Suprapubic skin (tissue), 4 donors: ENCODE measurements around the gene DYTN. TPM values are rescaled to one million over a fixed set of nuclear protein-coding genes. Genes with fewer than 3 reads are reported as not detected.

Source experiments
- DNase-seq, 2 donors: peaks; one replicate each; pipeline ENCODE4 v3.0.0-alpha.2; 2019; ENCODE audit warnings: low spot score in 2 of 2
- H3K27ac ChIP-seq: fragments of 200-600 bp; sonication (generic); one replicate; pipeline ENCODE4 v1.5.1; 2019
- H3K27me3 ChIP-seq: fragments of 200-600 bp; sonication (generic); one replicate; pipeline ENCODE4 v1.5.1; 2019
- H3K36me3 ChIP-seq: fragments of 200-600 bp; sonication (generic); one replicate; pipeline ENCODE4 v1.5.1; 2019
- H3K4me1 ChIP-seq: fragments of 200-600 bp; sonication (generic); one replicate; pipeline ENCODE4 v1.5.1; 2019
- H3K4me3 ChIP-seq: fragments of 200-600 bp; sonication (generic); one replicate; pipeline ENCODE4 v1.5.1; 2019; ENCODE audit warnings: mild to moderate bottlenecking
- H3K9me3 ChIP-seq: fragments of 200-600 bp; sonication (generic); one replicate; pipeline ENCODE4 v1.5.1; 2019
- EP300 ChIP-seq: sonication (generic); formaldehyde crosslinking; IDR thresholded peaks from one replicate; pipeline ENCODE4 v1.6.1; 2017; ENCODE audit warnings: antibody characterized with exemption
- POLR2A ChIP-seq, 2 donors: fragments of 450-650 bp; IDR thresholded peaks; one replicate each; pipeline ENCODE4 v1.6.1; 2017; ENCODE audit warnings: antibody characterized with exemption in 2 of 2, mild to moderate bottlenecking in 2 of 2, moderate library complexity in 2 of 2
- POLR2AphosphoS5 ChIP-seq, 3 donors: sonication (generic); formaldehyde crosslinking; IDR thresholded peaks; one replicate each; pipeline ENCODE4 v1.6.1; 2017; ENCODE audit warnings: antibody characterized with exemption in 3 of 3
- WGBS: methylation state at CpG from one replicate; pipeline ENCODE4 v1.1.5; 2018; 5-methylcytosine and 5-hydroxymethylcytosine counted together
- total RNA-seq, 4 donors: library from RNA; depleted of rRNA; stranded (reverse); fragments of >200 nt; gene quantifications; one replicate each; pipeline ENCODE4 v1.1.0, GENCODE V29; 2016
- TF ChIP-seq, protein P1 (sequence below), 2 donors: fragments of 200-600 bp in 1 of 2; fragments of 450-650 bp in 1 of 2; sonication (generic) in 1 of 2; IDR thresholded peaks; one replicate each; pipeline ENCODE4 v1.5.1; 2016 to 2019; ENCODE audit warnings: antibody characterized with exemption in 2 of 2, mild to moderate bottlenecking in 1 of 2, moderate library complexity in 1 of 2

The DYTN gene
- total RNA-seq, 4 donors from 2014 or later: not detected

DNA sequence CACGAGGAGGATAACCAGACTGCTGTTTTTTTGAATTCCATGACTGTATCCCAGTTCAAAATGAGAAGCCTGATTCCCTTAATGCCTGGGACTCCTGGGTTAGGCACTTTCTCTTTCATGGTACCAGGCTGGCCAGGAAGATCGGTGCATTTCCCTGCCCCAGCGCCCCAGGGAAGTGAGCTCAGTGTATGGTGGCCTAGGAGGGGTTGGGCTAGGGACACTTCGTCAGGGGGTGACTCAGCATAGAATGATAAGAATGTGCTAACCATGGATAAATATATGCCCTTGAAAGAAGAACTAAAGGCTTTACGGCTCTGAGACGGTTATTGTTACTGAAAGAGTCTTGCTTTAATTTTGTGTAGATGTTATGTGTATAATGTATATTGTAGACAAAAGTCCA lies 103.4 kb downstream of the DYTN start:
- 86% methylated on average over 6 of the region's 6 CpGs for WGBS
- H3K4me1 ChIP-seq: peaks cover 2% of the 10 kb centered on the region
- no peak for TF ChIP-seq POLR2AphosphoS5 (IDR thresholded peaks at IDR 0.05)
- no peak for TF ChIP-seq POLR2A (IDR thresholded peaks at IDR 0.05)
- no peak for TF ChIP-seq EP300
- TF ChIP-seq, protein P1, sequence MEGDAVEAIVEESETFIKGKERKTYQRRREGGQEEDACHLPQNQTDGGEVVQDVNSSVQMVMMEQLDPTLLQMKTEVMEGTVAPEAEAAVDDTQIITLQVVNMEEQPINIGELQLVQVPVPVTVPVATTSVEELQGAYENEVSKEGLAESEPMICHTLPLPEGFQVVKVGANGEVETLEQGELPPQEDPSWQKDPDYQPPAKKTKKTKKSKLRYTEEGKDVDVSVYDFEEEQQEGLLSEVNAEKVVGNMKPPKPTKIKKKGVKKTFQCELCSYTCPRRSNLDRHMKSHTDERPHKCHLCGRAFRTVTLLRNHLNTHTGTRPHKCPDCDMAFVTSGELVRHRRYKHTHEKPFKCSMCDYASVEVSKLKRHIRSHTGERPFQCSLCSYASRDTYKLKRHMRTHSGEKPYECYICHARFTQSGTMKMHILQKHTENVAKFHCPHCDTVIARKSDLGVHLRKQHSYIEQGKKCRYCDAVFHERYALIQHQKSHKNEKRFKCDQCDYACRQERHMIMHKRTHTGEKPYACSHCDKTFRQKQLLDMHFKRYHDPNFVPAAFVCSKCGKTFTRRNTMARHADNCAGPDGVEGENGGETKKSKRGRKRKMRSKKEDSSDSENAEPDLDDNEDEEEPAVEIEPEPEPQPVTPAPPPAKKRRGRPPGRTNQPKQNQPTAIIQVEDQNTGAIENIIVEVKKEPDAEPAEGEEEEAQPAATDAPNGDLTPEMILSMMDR (IDR thresholded peaks at IDR 0.05): no peak

DNA sequence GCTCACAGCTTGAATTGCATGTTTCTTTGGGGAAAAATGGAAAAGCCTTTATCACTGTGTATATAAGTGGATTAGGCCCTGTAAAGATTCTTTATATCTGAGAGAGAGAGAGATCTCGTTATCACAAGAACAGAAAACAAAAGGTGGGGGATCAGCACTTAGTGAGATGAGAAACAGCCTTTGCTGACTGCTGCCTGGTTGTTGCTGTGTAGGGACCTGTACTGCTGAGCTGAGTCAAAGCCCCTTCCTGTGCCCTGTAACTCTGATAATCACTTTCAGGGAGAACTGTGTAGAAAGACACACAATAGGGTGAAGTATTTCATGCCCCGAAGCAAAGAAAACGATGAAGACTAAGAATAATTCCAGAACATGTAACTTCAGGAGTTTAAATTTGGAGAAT lies 106.5 kb downstream of the DYTN start:
- Histone ChIP-seq H3K9me3 (no peaks in the 10 kb centered on the region), H3K36me3 (no peaks in the 10 kb centered on the region), H3K4me1 (peaks cover 2% of the 10 kb centered on the region), H3K27me3 (no peaks in the 10 kb centered on the region), H3K4me3 (no peak overlapping the region), H3K27ac (peak overlapping the region; percentile 27)
- DNase-seq: no peak
- no peak for TF ChIP-seq POLR2AphosphoS5 (IDR thresholded peaks at IDR 0.05)
- TF ChIP-seq EP300: no peak
- TF ChIP-seq POLR2A (IDR thresholded peaks at IDR 0.05): no peak
- TF ChIP-seq, protein P1 (IDR thresholded peaks at IDR 0.05): no peak
- 55% methylated on average over 3 of the region's 3 CpGs for WGBS

More for the DNA sequence above, 103.4 kb downstream of the DYTN start:
- H3K27ac ChIP-seq: no peak overlapping the region
- H3K9me3 ChIP-seq: no peaks in the 10 kb centered on the region
- no peaks in the 10 kb centered on the region for H3K36me3 ChIP-seq
- no peak overlapping the region for H3K4me3 ChIP-seq
- H3K27me3 ChIP-seq: no peaks in the 10 kb centered on the region
- no peak for DNase-seq

DNA sequence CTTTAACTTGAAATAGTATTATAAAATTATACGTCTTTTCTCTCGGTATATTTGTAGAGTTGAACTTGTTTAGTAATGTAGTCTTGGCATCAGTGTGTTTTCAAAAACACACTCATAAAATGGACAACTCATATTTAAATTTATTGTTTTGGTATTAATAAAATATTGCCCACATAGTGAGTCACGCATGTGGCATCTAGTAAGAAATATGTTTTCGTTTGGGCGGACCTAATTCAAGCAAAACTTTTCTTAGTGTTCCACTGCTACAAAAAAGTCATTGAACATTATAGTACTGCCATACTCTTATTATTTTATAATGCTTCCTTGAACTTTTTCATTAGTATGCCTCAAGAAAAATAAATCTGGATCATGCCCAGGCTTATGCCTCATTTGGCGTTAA lies 107.0 kb downstream of the DYTN start:
- peak overlapping the region; percentile 27 for H3K27ac ChIP-seq
- DNase-seq: no peak
- WGBS: 47% methylated on average over 6 of the region's 6 CpGs

DNA sequence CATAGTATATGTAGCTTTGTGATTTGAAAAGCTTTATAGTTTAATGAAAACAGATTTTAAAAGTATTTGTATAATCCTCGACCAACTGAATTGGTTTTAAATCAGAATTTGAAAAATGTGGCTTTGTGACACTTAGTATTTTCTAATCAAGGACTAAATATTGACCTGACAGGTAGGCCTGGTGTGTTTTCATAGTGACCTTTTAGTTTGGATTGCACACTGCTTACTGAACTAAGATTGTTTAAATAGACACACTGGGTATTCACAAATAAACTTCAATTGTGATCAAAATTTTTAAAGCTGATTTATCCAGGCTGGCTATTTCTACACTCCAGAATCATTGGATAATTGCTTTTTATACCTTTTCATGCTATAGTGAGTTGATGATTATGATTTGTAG lies 107.7 kb downstream of the DYTN start:
- H3K9me3 ChIP-seq: no peaks in the 10 kb centered on the region
- TF ChIP-seq POLR2AphosphoS5 (IDR thresholded peaks at IDR 0.05) (no peak), EP300 (no peak), POLR2A (IDR thresholded peaks at IDR 0.05) (no peak)
- TF ChIP-seq, protein P1 (IDR thresholded peaks at IDR 0.05): no peak
- H3K36me3 ChIP-seq: no peaks in the 10 kb centered on the region
- WGBS: 75% methylated on average over 1 of the region's 1 CpG
- no peak for DNase-seq
- no peak overlapping the region for H3K4me3 ChIP-seq
- no peak overlapping the region for H3K27ac ChIP-seq
- no peaks in the 10 kb centered on the region for H3K27me3 ChIP-seq
- H3K4me1 ChIP-seq: peaks cover 2% of the 10 kb centered on the region

More for the DNA sequence above, 107.0 kb downstream of the DYTN start:
- Histone ChIP-seq H3K36me3 (no peaks in the 10 kb centered on the region), H3K9me3 (no peaks in the 10 kb centered on the region), H3K4me3 (no peak overlapping the region), H3K27me3 (no peaks in the 10 kb centered on the region), H3K4me1 (peaks cover 2% of the 10 kb centered on the region)
- TF ChIP-seq POLR2A (IDR thresholded peaks at IDR 0.05): no peak
- TF ChIP-seq, protein P1 (IDR thresholded peaks at IDR 0.05): no peak
- no peak for TF ChIP-seq POLR2AphosphoS5 (IDR thresholded peaks at IDR 0.05)
- no peak for TF ChIP-seq EP300

DNA sequence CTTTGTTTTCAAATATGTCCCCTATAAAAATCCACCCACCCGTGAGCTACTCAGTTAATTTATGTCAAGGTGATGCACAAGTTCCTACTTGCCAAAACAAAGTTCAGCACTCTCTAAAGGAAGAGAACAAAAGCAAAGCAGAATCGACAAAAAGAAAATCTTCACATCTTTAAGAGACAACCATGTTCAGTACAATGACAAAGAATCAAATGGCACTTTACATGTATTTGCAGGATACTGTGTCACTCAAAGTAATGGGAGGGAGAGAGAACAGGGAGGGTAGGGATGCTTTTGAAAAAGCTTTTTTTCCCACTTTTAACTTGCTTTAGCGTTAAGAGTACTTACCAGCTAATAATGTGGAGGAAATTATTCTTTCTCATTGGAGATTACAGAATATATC lies 115.0 kb downstream of the DYTN start:
- Histone ChIP-seq H3K4me1 (no peaks in the 10 kb centered on the region), H3K27me3 (no peaks in the 10 kb centered on the region), H3K36me3 (no peaks in the 10 kb centered on the region), H3K27ac (no peak overlapping the region), H3K9me3 (no peaks in the 10 kb centered on the region), H3K4me3 (no peak overlapping the region)
- no peak for DNase-seq
- TF ChIP-seq POLR2AphosphoS5 (IDR thresholded peaks at IDR 0.05) (no peak), EP300 (no peak), POLR2A (IDR thresholded peaks at IDR 0.05) (no peak)
- TF ChIP-seq, protein P1 (IDR thresholded peaks at IDR 0.05): no peak
- WGBS: 65% methylated on average over 3 of the region's 3 CpGs

Other genes with a start within 250 kb of the DYTN start
- gene FAM237A, start 75.9 kb downstream of the DYTN start, total RNA-seq: not detected
- gene MDH1B, start 46.9 kb upstream of the DYTN start, total RNA-seq: 1 to 10 TPM in 2 of 4 donors, under 1 TPM in 2; 0.26 to 2.3 (median 1.5) TPM
- 10 to 100 TPM; 23.0 to 45.1 (median 28.5) TPM for gene FASTKD2, start 47.2 kb upstream of the DYTN start, total RNA-seq
- under 1 TPM in 1 of 4 donors, not detected in 3; 0.89 TPM for gene CPO, start 221.1 kb upstream of the DYTN start, total RNA-seq